OCI-LY1 (cell line): ENCODE results near the gene SMIM1.
A peak's percentile ranks its signal among the peaks of the same experiment; 100 is the strongest.

Experiments
- H2AFZ ChIP-seq: fragments of 200-600 bp; sonication (generic), shearing (Covaris generic); 2 replicates; pipeline ENCODE4 v1.6.0; 2014; ENCODE audit warnings: antibody characterized with exemption, mild to moderate bottlenecking, low read length
- H3F3A ChIP-seq: fragments of 200-600 bp; sonication (generic), shearing (Covaris generic); 2 replicates; pipeline ENCODE4 v1.6.0; 2014; ENCODE audit warnings: mild to moderate bottlenecking, antibody characterized with exemption, low read length, moderate library complexity; ENCODE audit not compliant: insufficient read depth
- H3K27ac ChIP-seq: fragments of 200-600 bp; sonication (generic); 2 replicates; pipeline ENCODE4 v1.5.1; 2014; ENCODE audit warnings: low read length, mixed run types, mild to moderate bottlenecking, low read depth; ENCODE audit not compliant: poor library complexity, severe bottlenecking
- H3K27me3 ChIP-seq: fragments of 200-600 bp; sonication (generic); 2 replicates; pipeline ENCODE4 v1.6.0; 2014; ENCODE audit warnings: antibody characterized with exemption, mild to moderate bottlenecking, low read length, moderate library complexity; ENCODE audit not compliant: insufficient read depth
- H3K36me3 ChIP-seq: fragments of 200-600 bp; sonication (generic); 2 replicates; pipeline ENCODE4 v1.6.1; 2014; ENCODE audit warnings: mild to moderate bottlenecking, antibody characterized with exemption, low read length, moderate library complexity, mixed read lengths; ENCODE audit not compliant: insufficient read depth
- H3K4me1 ChIP-seq: fragments of 200-600 bp; sonication (generic); 2 replicates; pipeline ENCODE4 v1.5.1; 2014; ENCODE audit warnings: mild to moderate bottlenecking, low read length, moderate library complexity; ENCODE audit not compliant: insufficient read depth, severe bottlenecking
- H3K4me2 ChIP-seq: fragments of 200-600 bp; sonication (generic), shearing (Covaris generic); 2 replicates; pipeline ENCODE4 v1.6.1; 2014; ENCODE audit warnings: low read length
- H3K4me3 ChIP-seq: fragments of 200-600 bp; sonication (generic); 2 replicates; pipeline ENCODE4 v1.5.1; 2014; ENCODE audit warnings: low read length, low read depth, mild to moderate bottlenecking, mixed read lengths; ENCODE audit not compliant: poor library complexity, severe bottlenecking
- H3K79me2 ChIP-seq: fragments of 200-600 bp; shearing (Covaris generic); 2 replicates; pipeline ENCODE4 v1.6.1; 2016; ENCODE audit warnings: mixed run types, low read length, mixed read lengths; ENCODE audit not compliant: insufficient read depth
- H3K9ac ChIP-seq: fragments of 200-600 bp; sonication (generic), shearing (Covaris generic); 2 replicates; pipeline ENCODE4 v1.6.1; 2014; ENCODE audit warnings: mild to moderate bottlenecking, low read length, mixed read lengths
- H3K9me2 ChIP-seq: fragments of 200-600 bp; sonication (generic), shearing (Covaris generic); 2 replicates; pipeline ENCODE4 v1.6.1; 2014; ENCODE audit warnings: low read depth, mild to moderate bottlenecking, low read length, mixed read lengths
- H3K9me3 ChIP-seq: fragments of 200-600 bp; shearing (Covaris generic); 2 replicates; pipeline ENCODE4 v1.6.1; 2014; ENCODE audit warnings: low read length, mixed read lengths
- H4K20me1 ChIP-seq: fragments of 200-600 bp; sonication (generic), shearing (Covaris generic); 2 replicates; pipeline ENCODE4 v1.6.0; 2016; ENCODE audit warnings: mild to moderate bottlenecking, low read length; ENCODE audit not compliant: insufficient read depth
- CTCF ChIP-seq: fragments of 200-600 bp; sonication (generic), shearing (Covaris generic); IDR thresholded peaks from 2 replicates; pipeline ENCODE4 v1.5.1; 2017; ENCODE audit warnings: mild to moderate bottlenecking, antibody characterized with exemption, low read length, moderate library complexity, mixed read lengths
- EZH2 ChIP-seq: fragments of 200-600 bp; sonication (generic), shearing (Covaris generic); IDR thresholded peaks from 2 replicates; pipeline ENCODE4 v1.8.0; 2017; ENCODE audit warnings: borderline replicate concordance, mixed run types, mild to moderate bottlenecking, antibody characterized with exemption, low read length, moderate library complexity, mixed read lengths

The SMIM1 gene

GRCh38 chr1:3771108-3772026 is 1.2 kb upstream of the SMIM1 start:
- peak overlapping the region; percentile 46 for H3K9ac ChIP-seq
- no peaks in the 10 kb centered on the region for H3K9me2 ChIP-seq
- H3K27me3 ChIP-seq, result no peaks in the 10 kb centered on the region; the same call in 1 of the 2 replicates
- peak overlapping the region; percentile 74 for H3K4me2 ChIP-seq
- no peaks in the 10 kb centered on the region for H3F3A ChIP-seq
- no peak overlapping the region for H2AFZ ChIP-seq
- H3K4me3 ChIP-seq, result peak overlapping the region; percentile 64
- TF ChIP-seq EZH2 (no peak), CTCF (no peak)
- peaks cover 23% of the 10 kb centered on the region for H3K4me1 ChIP-seq
- H3K36me3 ChIP-seq, result no peaks in the 10 kb centered on the region
- no peak overlapping the region for H3K27ac ChIP-seq
- no peaks in the 10 kb centered on the region for H4K20me1 ChIP-seq
- no peaks in the 10 kb centered on the region for H3K79me2 ChIP-seq
- H3K9me3 ChIP-seq, result no peaks in the 10 kb centered on the region

DNA sequence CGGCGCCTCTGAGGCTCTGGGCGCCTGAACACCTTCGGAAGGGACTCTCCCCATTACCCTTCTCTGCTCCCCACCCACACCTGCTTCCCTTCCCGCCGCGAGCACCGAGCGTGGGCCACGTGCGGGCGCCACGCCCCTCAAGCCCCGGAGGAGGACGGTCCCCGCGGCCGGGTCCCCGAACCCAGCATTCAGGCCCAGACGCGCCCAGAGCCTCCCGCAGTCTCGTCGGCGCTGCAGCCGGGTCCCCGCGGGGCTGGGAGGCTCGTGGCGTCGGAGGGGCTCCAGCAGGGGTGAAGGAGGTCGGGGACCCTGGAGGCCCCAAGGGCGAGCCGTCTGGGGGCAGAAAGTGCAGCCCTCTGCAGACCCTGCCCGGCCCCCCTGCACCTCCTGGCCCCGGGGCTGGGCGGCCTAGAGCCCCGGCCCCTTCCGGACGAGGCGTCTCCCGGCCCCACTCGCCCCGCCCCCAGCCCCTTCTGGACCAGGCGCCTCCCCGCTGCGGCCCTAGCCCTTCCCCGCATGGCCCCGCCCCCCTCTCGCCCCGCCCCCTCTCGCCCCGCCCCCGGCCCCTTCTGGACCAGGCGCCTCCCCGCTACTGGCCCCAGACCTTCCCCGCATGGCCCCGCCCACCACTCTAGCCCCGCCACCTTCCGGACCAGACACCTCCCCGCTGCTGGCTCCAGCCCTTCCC is 378 bp upstream of the SMIM1 start:
- no peaks in the 10 kb centered on the region for H3F3A ChIP-seq
- H3K27ac ChIP-seq, result no peak overlapping the region
- no peaks in the 10 kb centered on the region for H3K79me2 ChIP-seq
- TF ChIP-seq CTCF (no peak), EZH2 (no peak)
- peak overlapping the region; percentile 64 for H3K4me3 ChIP-seq
- peaks cover 23% of the 10 kb centered on the region for H3K4me1 ChIP-seq
- H3K27me3 ChIP-seq, result no peaks in the 10 kb centered on the region; the same call in 1 of the 2 replicates
- peak overlapping the region; percentile 74 for H3K4me2 ChIP-seq
- no peak overlapping the region for H2AFZ ChIP-seq
- H3K9me2 ChIP-seq, result no peaks in the 10 kb centered on the region
- H3K9me3 ChIP-seq, result no peaks in the 10 kb centered on the region
- no peaks in the 10 kb centered on the region for H4K20me1 ChIP-seq
- H3K36me3 ChIP-seq, result no peaks in the 10 kb centered on the region
- H3K9ac ChIP-seq, result peak overlapping the region; percentile 46

DNA sequence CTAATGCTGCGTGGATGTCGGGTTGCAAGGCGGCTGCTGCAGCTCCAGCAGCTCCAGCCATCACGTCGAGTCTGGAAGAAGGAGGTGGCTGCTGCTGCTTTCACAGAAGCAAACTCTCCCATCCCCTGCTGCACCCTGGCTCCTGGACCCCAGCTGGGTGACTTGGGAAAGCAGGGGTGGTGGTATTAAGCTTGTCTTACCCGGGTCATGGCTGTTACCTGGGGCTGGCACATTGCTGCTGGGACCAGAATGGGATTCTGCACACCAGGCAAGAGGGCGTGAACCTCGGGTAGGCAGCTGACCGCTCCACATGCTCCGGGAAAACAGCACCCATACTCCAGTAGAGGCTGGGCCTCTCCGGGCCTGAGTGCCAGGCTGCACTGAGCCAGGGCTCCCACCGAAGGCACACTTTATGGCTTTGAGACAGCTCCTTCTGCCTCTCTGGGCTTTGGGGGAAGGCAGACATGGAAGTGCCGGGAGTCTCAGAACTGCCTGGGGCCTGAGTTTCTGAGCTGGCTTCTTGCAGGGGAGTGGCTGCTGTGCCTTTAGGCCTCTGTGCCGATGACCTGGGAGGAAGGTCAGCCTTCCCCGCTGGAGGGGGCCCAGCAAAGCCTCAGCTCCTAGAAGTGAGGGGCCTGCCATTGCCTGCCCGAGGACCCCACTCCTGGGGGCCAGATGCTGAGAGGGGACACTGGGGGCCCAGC is 1.2 kb downstream of the SMIM1 start:
- no peak overlapping the region for H2AFZ ChIP-seq
- H3K9ac ChIP-seq, result no peak overlapping the region
- H3K4me1 ChIP-seq, result peaks cover 23% of the 10 kb centered on the region
- peaks cover 1% of the 10 kb centered on the region; the same call in 1 of the 2 replicates for H3K36me3 ChIP-seq
- no peaks in the 10 kb centered on the region for H3K9me3 ChIP-seq
- no peak overlapping the region for H3K4me2 ChIP-seq
- no peaks in the 10 kb centered on the region for H4K20me1 ChIP-seq
- no peaks in the 10 kb centered on the region for H3K9me2 ChIP-seq
- no peaks in the 10 kb centered on the region; the same call in 1 of the 2 replicates for H3K27me3 ChIP-seq
- no peaks in the 10 kb centered on the region for H3F3A ChIP-seq
- H3K27ac ChIP-seq, result no peak overlapping the region
- H3K79me2 ChIP-seq, result no peaks in the 10 kb centered on the region
- TF ChIP-seq EZH2 (no peak), CTCF (no peak)
- no peak overlapping the region for H3K4me3 ChIP-seq
